Measurements from ENCODE around the gene TLR5.

TLR5 gene

GRCh38 chr1:223074445-223075300 lies 68.4 kb downstream of the TLR5 start:
- no peak for DNase-seq (ENCODE audit: low read depth in 2 of 3, low spot score in 1 of 3)

GRCh38 chr1:223068900-223069665 lies 74.0 kb downstream of the TLR5 start:
- no peak for DNase-seq (ENCODE audit: low read depth in 2 of 3, low spot score in 1 of 3)

GRCh38 chr1:223067914-223068313 lies 75.1 kb downstream of the TLR5 start:
- DNase-seq (ENCODE audit: low read depth in 2 of 3, low spot score in 1 of 3): no peak

GRCh38 chr1:223066415-223066814 lies 76.6 kb downstream of the TLR5 start:
- DNase-seq (ENCODE audit: low read depth in 2 of 3, low spot score in 1 of 3): no peak

GRCh38 chr1:223062177-223062576 lies 80.9 kb downstream of the TLR5 start:
- DNase-seq (ENCODE audit: low read depth in 2 of 3, low spot score in 1 of 3): no peak

GRCh38 chr1:223059526-223059925 lies 83.5 kb downstream of the TLR5 start:
- DNase-seq (ENCODE audit: low read depth in 2 of 3, low spot score in 1 of 3): no peak

All from stimulated activated CD4-positive, alpha-beta T cell treated with anti-CD3 and anti-CD28 coated beads, Interleukin-12 subunit alpha, Interleukin-12 subunit beta, amount 100 ng/mL, for 48 hours (primary cell).